ENCODE measurements around the gene ANXA1.
"Not testable (repeated sequence)": the region's sequence is repeated elsewhere in the genome, so short reads cannot be mapped to it uniquely, and the experiment has no call there.

Gene ANXA1

GRCh38 chr9:73172901-73173215 lies 21.2 kb downstream of the ANXA1 start:
- no peak overlapping the region for H3K4me3 Mint-ChIP-seq
- H3K4me1 Mint-ChIP-seq, result peaks cover 11% of the 10 kb centered on the region
- DNase-seq, result no peak
- no peaks in the 10 kb centered on the region for H3K9me3 Mint-ChIP-seq
- H3K27ac Mint-ChIP-seq, result peak overlapping the region in 1 of 2 donors; percentile 27
- no peak for ATAC-seq
- no peaks in the 10 kb centered on the region for H3K27me3 Mint-ChIP-seq

- Mint-ChIP-seq H3K4me1 (peaks cover 2% of the 10 kb centered on the region), H3K27ac (peak overlapping the region in 1 of 2 donors; percentile 67), H3K9me3 (no peaks in the 10 kb centered on the region), H3K27me3 (no peaks in the 10 kb centered on the region), H3K4me3 (no peak overlapping the region)
- no peak for DNase-seq
- ATAC-seq, result no peak
Observed at GRCh38 chr9:73173557-73174329, 22.1 kb downstream of the ANXA1 start.

DNA sequence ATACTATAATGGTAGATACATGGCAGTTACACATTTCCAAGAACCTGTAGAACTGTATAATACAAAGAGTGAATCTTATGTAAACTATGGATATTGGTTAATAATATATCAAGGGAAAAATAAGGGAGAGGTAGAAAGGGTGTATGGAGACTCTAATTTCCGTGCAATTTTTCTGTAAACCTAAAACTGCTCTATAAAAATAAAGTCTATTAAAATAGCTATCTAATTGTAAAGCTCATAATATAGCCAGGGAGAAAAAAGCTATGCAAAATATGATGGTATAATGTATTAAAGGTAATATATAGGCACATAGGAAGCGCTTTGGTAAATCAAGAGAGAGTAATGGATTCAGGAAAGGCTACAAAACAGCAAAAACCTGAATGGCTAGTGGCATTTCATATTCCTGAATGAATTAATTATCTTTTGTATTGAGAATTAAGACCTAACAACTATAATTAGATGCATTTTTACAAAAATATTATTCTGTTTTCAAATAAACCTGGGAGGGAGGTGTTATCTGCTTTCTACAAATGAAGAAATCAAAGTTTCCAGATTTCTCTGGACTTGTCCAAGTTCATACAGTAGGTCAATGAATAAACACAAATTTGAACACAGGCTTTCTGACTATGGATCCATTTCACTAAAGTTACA lies 22.8 kb downstream of the ANXA1 start:
- Mint-ChIP-seq H3K9me3 (no peaks in the 10 kb centered on the region), H3K4me1 (peaks cover 3% of the 10 kb centered on the region), H3K27me3 (no peaks in the 10 kb centered on the region), H3K27ac (peak overlapping the region in 1 of 2 donors; percentile 29), H3K4me3 (no peak overlapping the region)
- no peak for ATAC-seq
- no peak for DNase-seq

- Mint-ChIP-seq H3K27me3 (no peaks in the 10 kb centered on the region), H3K9me3 (no peaks in the 10 kb centered on the region), H3K4me3 (no peak overlapping the region), H3K4me1 (peaks cover 6% of the 10 kb centered on the region), H3K27ac (peak overlapping the region in 1 of 2 donors; percentile 38)
- ATAC-seq, result no peak
- no peak for DNase-seq
Observed at GRCh38 chr9:73176450-73176875, 24.8 kb downstream of the ANXA1 start.

DNA sequence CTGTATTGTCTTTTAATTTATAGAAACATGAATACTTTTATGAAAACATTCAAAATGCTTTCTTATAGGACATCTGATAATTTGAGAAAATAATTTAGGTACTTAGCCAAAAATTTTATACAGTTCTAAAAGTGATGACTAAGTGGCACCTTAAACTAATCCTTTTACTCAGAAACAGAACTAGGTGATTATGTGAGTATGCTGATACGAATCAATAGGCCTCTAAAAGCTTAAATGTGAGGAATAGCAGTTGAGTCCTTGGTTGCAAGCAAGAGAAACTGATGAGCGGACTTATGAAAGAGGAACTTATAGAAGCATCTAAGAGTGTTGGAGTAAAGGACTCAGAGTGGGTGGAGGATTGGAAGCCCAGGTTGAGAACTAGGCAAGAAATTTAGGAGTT lies 26.4 kb downstream of the ANXA1 start:
- Mint-ChIP-seq H3K4me3 (no peak overlapping the region), H3K27ac (no peak overlapping the region), H3K4me1 (peaks cover 6% of the 10 kb centered on the region), H3K27me3 (no peaks in the 10 kb centered on the region), H3K9me3 (no peaks in the 10 kb centered on the region)
- DNase-seq (no peak), ATAC-seq (no peak)

DNA sequence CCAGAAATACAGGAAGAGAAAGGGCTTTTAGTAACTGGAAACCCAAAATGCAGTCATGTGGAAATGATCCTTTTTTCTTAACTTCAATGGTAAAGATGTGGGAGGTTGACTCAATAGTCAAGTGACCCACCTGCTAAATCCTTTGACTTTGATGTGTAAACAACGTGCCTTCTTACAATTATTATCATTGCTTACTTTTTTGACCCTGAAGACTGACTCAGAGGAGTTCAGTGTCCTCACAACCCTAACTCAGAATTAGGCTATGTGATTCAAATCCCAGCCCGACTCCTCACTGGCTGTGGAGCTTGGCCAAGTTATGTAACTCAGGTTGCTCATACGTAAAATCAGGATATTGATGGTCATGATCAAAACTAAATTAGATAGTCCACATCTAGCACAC lies 27.9 kb downstream of the ANXA1 start:
- H3K27ac Mint-ChIP-seq, result no peak overlapping the region

GRCh38 chr9:73180403-73180802 lies 28.7 kb downstream of the ANXA1 start:
- no peak overlapping the region for H3K4me3 Mint-ChIP-seq
- no peak for DNase-seq
- H3K9me3 Mint-ChIP-seq, result peaks cover 0 to under 1% of the 10 kb centered on the region in 2 donors
- no peak for ATAC-seq
- H3K27ac Mint-ChIP-seq, result peak overlapping the region in 1 of 2 donors; percentile 31
- H3K27me3 Mint-ChIP-seq, result peaks cover 4% of the 10 kb centered on the region
- peaks cover 6% of the 10 kb centered on the region for H3K4me1 Mint-ChIP-seq

More for the DNA sequence above, 27.9 kb downstream of the ANXA1 start:
- H3K27me3 Mint-ChIP-seq, result no peaks in the 10 kb centered on the region
- no peak for ATAC-seq
- no peak for DNase-seq
- no peak overlapping the region for H3K4me3 Mint-ChIP-seq
- no peaks in the 10 kb centered on the region for H3K9me3 Mint-ChIP-seq
- H3K4me1 Mint-ChIP-seq, result peaks cover 6% of the 10 kb centered on the region

DNA sequence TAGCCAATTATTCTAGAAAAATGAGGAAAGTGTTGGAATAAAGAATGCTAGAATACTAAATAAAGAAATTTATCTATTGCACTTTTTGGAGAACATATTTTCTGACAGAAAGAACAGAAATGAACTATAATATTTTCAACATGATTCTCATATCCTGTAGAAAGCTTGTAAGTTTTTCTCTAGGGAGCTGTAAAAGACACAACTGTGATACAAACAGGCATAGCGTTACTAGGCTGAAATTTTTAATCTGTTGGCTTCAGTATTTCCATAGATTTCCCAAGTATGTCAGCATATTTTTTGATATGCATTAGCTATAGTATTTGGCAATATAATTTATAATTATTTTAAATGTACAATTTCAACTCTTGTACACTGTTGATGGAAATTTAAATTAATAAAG lies 31.3 kb downstream of the ANXA1 start:
- H3K27ac Mint-ChIP-seq, result no peak overlapping the region
- DNase-seq (no peak), ATAC-seq (no peak)
- no peak overlapping the region for H3K4me3 Mint-ChIP-seq
- H3K4me1 Mint-ChIP-seq, result peaks cover 6% of the 10 kb centered on the region
- peaks cover 0 to 6% of the 10 kb centered on the region in 2 donors for H3K9me3 Mint-ChIP-seq
- H3K27me3 Mint-ChIP-seq, result peaks cover 22% of the 10 kb centered on the region

- ATAC-seq, result no peak
- H3K9me3 Mint-ChIP-seq, result peaks cover 0 to 6% of the 10 kb centered on the region in 2 donors
- H3K27ac Mint-ChIP-seq, result no peak overlapping the region
- no peak overlapping the region for H3K4me3 Mint-ChIP-seq
- peaks cover 6% of the 10 kb centered on the region for H3K4me1 Mint-ChIP-seq
- no peak for DNase-seq
- H3K27me3 Mint-ChIP-seq, result peaks cover 27% of the 10 kb centered on the region
Observed at GRCh38 chr9:73183428-73183827, 31.8 kb downstream of the ANXA1 start.

DNA sequence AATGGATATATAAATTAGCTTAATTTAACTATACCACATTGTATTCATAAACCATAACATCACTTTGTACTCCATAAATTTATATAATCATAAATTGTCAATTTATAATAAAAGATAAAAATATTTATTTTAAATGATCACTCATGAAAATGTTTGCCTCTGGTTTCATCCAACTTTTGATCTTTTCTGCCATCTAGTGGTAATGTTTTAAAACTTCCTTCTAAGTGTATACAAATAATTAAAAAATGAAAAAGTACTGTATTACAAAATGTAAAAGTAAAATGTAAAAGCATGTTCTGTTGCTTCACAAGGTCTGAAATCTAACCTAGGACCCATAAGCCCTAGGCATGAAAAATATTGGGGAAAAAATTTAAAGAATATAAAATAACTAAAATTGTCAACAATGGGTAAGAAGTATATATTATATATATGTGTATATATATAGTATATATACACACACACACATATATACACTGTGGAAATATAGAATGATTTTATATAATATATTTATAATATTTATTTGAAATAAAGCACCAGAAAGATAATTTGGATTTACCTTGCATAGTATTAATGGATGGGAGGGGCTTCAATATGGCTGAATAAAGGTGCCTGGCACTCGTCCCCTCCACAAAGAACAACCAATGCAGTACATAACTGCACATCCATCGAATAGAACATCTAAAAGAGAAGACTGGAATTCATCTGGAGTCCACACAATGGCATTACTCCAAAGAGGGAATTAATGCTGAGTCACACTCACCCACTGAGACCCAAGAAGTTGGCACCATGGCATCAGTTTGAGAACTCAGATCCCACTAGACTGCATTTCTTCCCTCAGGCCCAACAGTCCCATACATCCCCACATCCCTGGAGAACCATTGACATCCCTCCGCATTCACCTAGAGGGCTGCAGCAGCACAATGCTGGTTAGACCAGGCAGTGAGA lies 32.5 kb downstream of the ANXA1 start:
- H3K4me3 Mint-ChIP-seq, result no peak overlapping the region
- H3K27me3 Mint-ChIP-seq, result peaks cover 29% of the 10 kb centered on the region
- peaks cover 5% of the 10 kb centered on the region for H3K4me1 Mint-ChIP-seq
- H3K9me3 Mint-ChIP-seq, result peaks cover 0 to 6% of the 10 kb centered on the region in 2 donors
- no peak overlapping the region for H3K27ac Mint-ChIP-seq
- no peak for ATAC-seq
- DNase-seq, result no peak

DNA sequence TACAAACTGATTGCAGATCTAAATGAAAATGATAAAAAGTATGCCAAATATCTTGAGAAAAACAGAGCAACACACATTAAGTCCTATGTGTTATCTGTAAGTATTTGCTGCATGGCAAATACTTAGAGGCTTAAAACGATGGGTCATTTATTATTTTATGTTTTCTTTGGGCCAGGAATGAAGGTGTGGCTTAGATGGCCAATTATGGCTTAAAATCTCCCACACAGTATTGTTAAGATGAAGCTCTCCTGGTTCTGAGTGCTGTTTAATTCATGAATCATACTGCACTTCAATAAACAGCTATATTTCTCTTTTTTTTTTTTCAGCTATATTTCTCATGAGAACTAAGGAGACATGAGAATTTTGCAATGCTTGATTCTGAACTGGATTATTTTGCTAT lies 39.4 kb downstream of the ANXA1 start:
- not testable (repeated sequence) for H3K27ac Mint-ChIP-seq, H3K4me3 Mint-ChIP-seq, ATAC-seq, H3K9me3 Mint-ChIP-seq, DNase-seq, H3K4me1 Mint-ChIP-seq
- peaks cover 18% of the 10 kb centered on the region for H3K27me3 Mint-ChIP-seq

DNA sequence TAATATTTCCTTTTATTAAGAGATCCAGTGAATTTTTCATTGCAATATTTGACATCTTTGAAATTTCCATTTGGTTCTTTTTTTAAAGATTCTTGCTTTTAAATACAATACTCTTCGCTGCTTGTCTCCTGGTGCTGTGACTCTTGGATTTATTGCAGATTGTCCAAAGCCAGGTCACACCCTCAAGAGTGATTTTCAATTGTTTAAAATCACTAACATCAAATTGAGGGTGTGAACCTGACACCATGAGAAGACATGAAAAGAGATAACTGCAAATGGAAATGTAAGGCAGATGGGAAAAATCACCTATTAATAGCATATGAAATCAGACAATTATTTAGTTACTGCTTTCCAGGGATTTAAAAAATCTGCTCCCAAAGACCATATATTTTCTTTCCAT lies 42.6 kb downstream of the ANXA1 start:
- ATAC-seq, result no peak
- no peak for DNase-seq
- Mint-ChIP-seq H3K27me3 (peaks cover 11% of the 10 kb centered on the region), H3K27ac (no peak overlapping the region), H3K4me1 (no peaks in the 10 kb centered on the region), H3K9me3 (no peaks in the 10 kb centered on the region), H3K4me3 (no peak overlapping the region)

DNA sequence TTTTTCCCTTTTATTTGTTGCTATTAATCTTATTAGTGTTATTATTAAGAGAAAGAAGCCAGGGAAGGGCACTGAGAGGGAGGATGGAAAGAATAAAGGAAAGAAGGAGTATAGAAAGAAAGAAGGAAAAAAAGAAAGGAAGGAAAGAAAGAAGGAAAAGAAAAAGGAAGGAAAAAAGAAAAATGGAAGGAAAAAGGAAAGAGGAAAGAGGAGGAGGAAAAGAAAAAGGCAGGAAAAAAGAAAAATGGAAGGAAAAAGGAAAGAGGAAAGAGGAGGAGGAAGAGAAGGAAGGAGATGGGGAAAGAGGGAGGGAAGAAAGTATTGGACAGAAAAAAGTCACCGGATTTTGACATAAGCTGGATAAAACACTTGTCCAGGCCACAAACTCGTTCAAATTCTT lies 47.8 kb downstream of the ANXA1 start:
- Mint-ChIP-seq H3K27me3 (peaks cover 16% of the 10 kb centered on the region), H3K9me3 (no peaks in the 10 kb centered on the region), H3K27ac (no peak overlapping the region), H3K4me3 (no peak overlapping the region), H3K4me1 (peaks cover 7% of the 10 kb centered on the region)
- DNase-seq, result no peak
- ATAC-seq, result no peak

DNA sequence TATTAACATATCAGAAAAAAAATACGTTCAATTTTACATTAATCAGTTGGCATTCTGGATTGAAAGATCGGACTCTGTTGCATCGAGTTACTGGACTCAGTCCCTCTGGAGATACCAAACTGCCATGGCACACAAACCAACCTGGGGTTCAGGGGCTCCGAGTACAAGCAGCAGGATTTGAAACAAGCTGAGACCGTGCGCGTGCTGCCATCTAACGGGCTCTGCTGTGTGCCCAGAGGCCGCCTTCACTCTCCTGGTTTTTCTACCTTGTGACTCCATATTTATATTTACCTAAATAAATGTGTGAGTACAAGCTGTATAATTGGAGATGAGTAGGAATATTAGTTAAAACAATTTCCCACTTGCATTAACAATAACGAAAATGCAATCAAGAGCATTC lies 48.2 kb downstream of the ANXA1 start:
- H3K4me3 Mint-ChIP-seq, result no peak overlapping the region
- no peak for ATAC-seq
- H3K27me3 Mint-ChIP-seq, result peaks cover 16% of the 10 kb centered on the region
- peaks cover 7% of the 10 kb centered on the region for H3K4me1 Mint-ChIP-seq
- no peaks in the 10 kb centered on the region for H3K9me3 Mint-ChIP-seq
- no peak overlapping the region for H3K27ac Mint-ChIP-seq
- no peak for DNase-seq

GRCh38 chr9:73200694-73201452 lies 49.2 kb downstream of the ANXA1 start:
- H3K4me3 Mint-ChIP-seq, result no peak overlapping the region
- DNase-seq (no peak), ATAC-seq (peak; percentile 52)
- peaks cover 7% of the 10 kb centered on the region for H3K4me1 Mint-ChIP-seq
- H3K9me3 Mint-ChIP-seq, result no peaks in the 10 kb centered on the region
- H3K27me3 Mint-ChIP-seq, result peaks cover 16% of the 10 kb centered on the region
- no peak overlapping the region for H3K27ac Mint-ChIP-seq
